ENCODE results near the gene SLC39A9. TPM values are rescaled to one million over a fixed set of nuclear protein-coding genes. Genes with fewer than 3 reads are reported as not detected.
"Not testable (repeated sequence)": the region's sequence is repeated elsewhere in the genome, so short reads cannot be mapped to it uniquely, and the experiment has no call there.

The SLC39A9 gene
- total RNA-seq, 2 experiments from 2014 or later, result 40.7 to 50.5 TPM

- Mint-ChIP-seq H3K4me3 (no peak overlapping the region), H3K27ac (no peak overlapping the region), H3K4me1 (no peaks in the 10 kb centered on the region), H3K9me3 (ENCODE audit: low read depth) (no peaks in the 10 kb centered on the region), H3K36me3 (no peaks in the 10 kb centered on the region), H3K27me3 (peaks cover 32% of the 10 kb centered on the region)
- DNase-seq (no peak), ATAC-seq (no peak)
- CTCF ChIA-PET, result interaction anchor here (1.5 kb wide), 1 partner anchor 10 kb away, joined by 4 read pairs; no protein-coding TSS in a partner anchor
Observed at GRCh38 chr14:69489495-69489894, 91.0 kb downstream of the SLC39A9 start.

GRCh38 chr14:69490219-69490918, 91.9 kb downstream of the SLC39A9 start:
- H3K4me3 Mint-ChIP-seq, result no peak overlapping the region
- H3K4me1 Mint-ChIP-seq, result no peaks in the 10 kb centered on the region
- no peaks in the 10 kb centered on the region for H3K9me3 Mint-ChIP-seq (ENCODE audit: low read depth)
- CTCF ChIA-PET, result no interaction called here
- ATAC-seq (no peak), DNase-seq (no peak)
- H3K27ac Mint-ChIP-seq, result no peak overlapping the region
- H3K36me3 Mint-ChIP-seq, result no peaks in the 10 kb centered on the region
- peaks cover 26% of the 10 kb centered on the region for H3K27me3 Mint-ChIP-seq

DNA sequence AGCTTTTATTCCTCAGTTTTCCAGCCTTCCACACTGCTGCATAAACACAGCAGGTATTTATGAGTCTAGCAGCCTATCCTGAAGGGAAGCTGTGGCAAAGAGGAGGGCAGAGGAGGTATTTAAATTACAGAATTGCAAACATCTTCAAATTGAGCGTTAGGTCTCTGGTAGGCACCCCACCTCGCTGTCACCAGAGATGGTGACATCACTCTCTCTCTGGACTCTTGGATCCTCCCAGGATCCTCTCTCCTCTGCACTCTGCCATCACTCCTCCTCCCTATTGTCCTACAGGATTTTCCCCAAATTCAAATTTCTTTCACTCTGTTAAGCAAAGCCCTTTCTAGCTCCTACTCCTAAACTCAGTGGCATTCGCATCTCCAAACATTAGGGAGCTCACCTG, 92.7 kb downstream of the SLC39A9 start:
- no peak for ATAC-seq
- Mint-ChIP-seq H3K4me1 (no peaks in the 10 kb centered on the region), H3K27ac (no peak overlapping the region), H3K36me3 (no peaks in the 10 kb centered on the region), H3K4me3 (no peak overlapping the region), H3K27me3 (peaks cover 18% of the 10 kb centered on the region), H3K9me3 (ENCODE audit: low read depth) (no peaks in the 10 kb centered on the region)
- DNase-seq, result no peak
- CTCF ChIA-PET, result no interaction called here

- no peak for DNase-seq
- no peak for ATAC-seq
Observed at GRCh38 chr14:69493038-69493437, 94.5 kb downstream of the SLC39A9 start.

GRCh38 chr14:69493791-69494190, 95.3 kb downstream of the SLC39A9 start:
- H3K27me3 Mint-ChIP-seq, result peaks cover 5% of the 10 kb centered on the region
- H3K9me3 Mint-ChIP-seq (ENCODE audit: low read depth), result no peaks in the 10 kb centered on the region
- H3K4me1 Mint-ChIP-seq, result no peaks in the 10 kb centered on the region
- no peak overlapping the region for H3K27ac Mint-ChIP-seq
- ATAC-seq (no peak), DNase-seq (no peak)
- no peaks in the 10 kb centered on the region for H3K36me3 Mint-ChIP-seq
- no peak overlapping the region for H3K4me3 Mint-ChIP-seq
- CTCF ChIA-PET, result no interaction called here

More at GRCh38 chr14:69493038-69493437, 94.5 kb downstream of the SLC39A9 start:
- no peaks in the 10 kb centered on the region for H3K4me1 Mint-ChIP-seq
- peaks cover 6% of the 10 kb centered on the region for H3K27me3 Mint-ChIP-seq
- H3K4me3 Mint-ChIP-seq, result no peak overlapping the region
- H3K9me3 Mint-ChIP-seq (ENCODE audit: low read depth), result no peaks in the 10 kb centered on the region
- H3K27ac Mint-ChIP-seq, result no peak overlapping the region
- H3K36me3 Mint-ChIP-seq, result no peaks in the 10 kb centered on the region
- CTCF ChIA-PET, result interaction anchor here (0.6 kb wide), 1 partner anchor 14 kb away, joined by 5 read pairs; no protein-coding TSS in a partner anchor

DNA sequence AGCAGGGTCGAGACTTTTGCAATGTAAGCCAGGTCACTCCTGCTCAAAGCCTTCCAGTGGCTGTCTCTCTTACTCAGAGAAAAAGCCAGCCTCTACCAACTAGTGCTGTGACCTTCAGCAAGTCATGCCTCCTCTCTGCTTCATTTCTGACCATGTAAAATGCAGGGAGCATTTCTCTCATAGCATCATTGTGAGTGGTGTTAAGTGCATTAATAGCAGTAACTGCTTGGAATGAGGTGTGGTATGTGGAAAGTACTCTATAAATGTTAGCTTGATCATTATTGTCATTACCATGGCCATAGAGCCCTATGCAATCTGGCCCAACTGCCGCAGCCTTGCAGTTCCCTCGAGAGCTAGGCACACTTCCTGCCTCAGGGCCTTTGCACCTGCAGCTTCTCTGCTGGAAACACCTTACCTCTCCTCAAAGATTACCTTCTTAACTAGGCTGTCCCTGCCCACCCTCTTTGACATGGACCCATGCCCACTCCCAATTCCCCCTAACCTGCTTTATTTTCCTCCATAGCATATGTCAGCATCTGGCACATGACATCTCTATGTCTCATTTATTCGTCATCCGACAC, 96.9 kb downstream of the SLC39A9 start:
- no peaks in the 10 kb centered on the region for H3K36me3 Mint-ChIP-seq
- H3K4me3 Mint-ChIP-seq, result no peak overlapping the region
- H3K4me1 Mint-ChIP-seq, result no peaks in the 10 kb centered on the region
- DNase-seq (no peak), ATAC-seq (no peak)
- no peaks in the 10 kb centered on the region for H3K9me3 Mint-ChIP-seq (ENCODE audit: low read depth)
- H3K27ac Mint-ChIP-seq, result no peak overlapping the region
- peaks cover 5% of the 10 kb centered on the region for H3K27me3 Mint-ChIP-seq
- CTCF ChIA-PET, result no interaction called here

GRCh38 chr14:69497866-69498265, 99.4 kb downstream of the SLC39A9 start:
- H3K9me3 Mint-ChIP-seq (ENCODE audit: low read depth); ATAC-seq; H3K4me3 Mint-ChIP-seq; CTCF ChIA-PET; H3K36me3 Mint-ChIP-seq; H3K27ac Mint-ChIP-seq; H3K4me1 Mint-ChIP-seq; DNase-seq: not testable (repeated sequence)
- H3K27me3 Mint-ChIP-seq, result peaks cover 10% of the 10 kb centered on the region

DNA sequence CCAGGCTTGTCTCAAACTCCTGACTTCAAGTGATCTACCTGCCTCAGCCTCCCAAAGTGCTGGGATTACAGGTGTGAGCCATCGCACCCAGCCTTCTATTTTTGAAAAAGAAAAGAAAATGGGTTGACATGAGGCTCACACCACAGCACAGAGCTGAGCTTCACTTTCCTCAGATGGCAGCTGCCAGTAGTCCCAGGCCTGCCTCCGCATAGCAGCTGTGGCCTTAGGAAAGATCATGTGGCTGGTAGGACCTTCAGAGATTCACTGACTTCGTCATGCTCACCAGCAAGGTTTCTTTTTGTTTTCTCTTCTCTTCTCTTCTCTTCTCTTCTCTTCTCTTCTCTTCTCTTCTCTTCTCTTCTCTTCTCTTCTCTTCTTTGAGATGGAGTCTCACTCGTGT, 99.8 kb downstream of the SLC39A9 start:
- not testable (repeated sequence) for H3K27me3 Mint-ChIP-seq; H3K9me3 Mint-ChIP-seq (ENCODE audit: low read depth); H3K27ac Mint-ChIP-seq; ATAC-seq; DNase-seq; H3K36me3 Mint-ChIP-seq; H3K4me3 Mint-ChIP-seq; H3K4me1 Mint-ChIP-seq
- CTCF ChIA-PET, result interaction anchor here (0.9 kb wide), 1 partner anchor 329 kb away, joined by 3 read pairs; no protein-coding TSS in a partner anchor

GRCh38 chr14:69499436-69499835, 100.9 kb downstream of the SLC39A9 start:
- H3K27me3 Mint-ChIP-seq, result peaks cover 6% of the 10 kb centered on the region
- no peaks in the 10 kb centered on the region for H3K4me1 Mint-ChIP-seq
- no peaks in the 10 kb centered on the region for H3K36me3 Mint-ChIP-seq
- ATAC-seq (no peak), DNase-seq (no peak)
- no peaks in the 10 kb centered on the region for H3K9me3 Mint-ChIP-seq (ENCODE audit: low read depth)
- CTCF ChIA-PET, result interaction anchor here (1.1 kb wide), 1 partner anchor 270 kb away, joined by 3 read pairs; no protein-coding TSS in a partner anchor
- no peak overlapping the region for H3K4me3 Mint-ChIP-seq
- no peak overlapping the region for H3K27ac Mint-ChIP-seq

DNA sequence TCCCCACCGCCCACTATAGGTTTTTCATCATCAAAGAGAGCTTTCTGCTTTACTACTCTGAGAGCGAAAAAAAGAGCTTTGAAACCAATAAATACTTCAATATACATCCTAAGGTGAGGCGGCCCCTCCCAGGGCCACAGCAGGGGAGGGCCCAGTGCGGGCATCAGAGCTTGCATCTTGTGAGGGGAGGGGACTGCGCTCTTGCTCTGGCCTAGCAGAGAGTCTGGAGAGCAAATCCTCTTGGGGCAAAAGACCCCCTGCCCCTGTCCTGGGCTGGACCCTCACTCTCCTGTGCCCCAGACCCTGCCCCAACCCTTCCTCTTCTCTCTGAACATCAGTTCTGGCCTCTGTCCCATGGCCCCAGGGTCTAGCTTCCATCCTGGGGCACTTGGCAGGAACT, 101.6 kb downstream of the SLC39A9 start:
- no peaks in the 10 kb centered on the region for H3K4me1 Mint-ChIP-seq
- no peaks in the 10 kb centered on the region for H3K36me3 Mint-ChIP-seq
- CTCF ChIA-PET, result interaction anchor here (1.1 kb wide), 1 partner anchor 270 kb away, joined by 3 read pairs; no protein-coding TSS in a partner anchor
- ATAC-seq, result no peak
- no peaks in the 10 kb centered on the region for H3K9me3 Mint-ChIP-seq (ENCODE audit: low read depth)
- peaks cover 6% of the 10 kb centered on the region for H3K27me3 Mint-ChIP-seq
- DNase-seq, result no peak
- no peak overlapping the region for H3K4me3 Mint-ChIP-seq
- H3K27ac Mint-ChIP-seq, result no peak overlapping the region

- ATAC-seq (no peak), DNase-seq (no peak)
- Mint-ChIP-seq H3K36me3 (no peaks in the 10 kb centered on the region), H3K4me3 (no peak overlapping the region), H3K4me1 (no peaks in the 10 kb centered on the region), H3K27me3 (peaks cover 6% of the 10 kb centered on the region), H3K27ac (no peak overlapping the region), H3K9me3 (ENCODE audit: low read depth) (no peaks in the 10 kb centered on the region)
- CTCF ChIA-PET, result interaction anchor here (1.1 kb wide), 1 partner anchor 271 kb away, joined by 3 read pairs; no protein-coding TSS in a partner anchor
Observed at GRCh38 chr14:69500736-69501135, 102.2 kb downstream of the SLC39A9 start.

DNA sequence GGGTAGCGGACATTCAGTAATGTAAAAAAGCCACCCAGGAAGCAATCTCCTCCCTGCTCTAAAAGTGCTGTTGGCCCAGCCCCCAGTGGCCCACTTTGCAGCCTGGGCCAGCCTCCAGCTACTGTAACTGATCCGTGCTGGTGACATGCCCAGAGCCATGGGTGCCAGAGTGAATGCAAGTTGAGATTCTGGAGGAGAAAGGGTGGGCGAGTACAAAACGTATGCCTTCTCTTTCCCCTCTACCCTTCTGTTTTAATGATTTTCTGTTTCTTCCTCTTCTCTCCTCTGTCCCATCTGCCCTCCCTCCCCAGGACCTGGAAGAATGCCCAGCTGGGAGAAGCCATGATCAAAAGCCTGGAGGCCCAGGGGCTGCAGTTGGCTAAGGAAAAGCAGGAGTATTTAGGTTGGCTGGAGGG, 102.9 kb downstream of the SLC39A9 start:
- Mint-ChIP-seq H3K27me3 (peaks cover 6% of the 10 kb centered on the region), H3K27ac (no peak overlapping the region), H3K36me3 (no peaks in the 10 kb centered on the region), H3K4me3 (no peak overlapping the region), H3K4me1 (no peaks in the 10 kb centered on the region), H3K9me3 (ENCODE audit: low read depth) (no peaks in the 10 kb centered on the region)
- DNase-seq (no peak), ATAC-seq (no peak)
- CTCF ChIA-PET, result no interaction called here

DNA sequence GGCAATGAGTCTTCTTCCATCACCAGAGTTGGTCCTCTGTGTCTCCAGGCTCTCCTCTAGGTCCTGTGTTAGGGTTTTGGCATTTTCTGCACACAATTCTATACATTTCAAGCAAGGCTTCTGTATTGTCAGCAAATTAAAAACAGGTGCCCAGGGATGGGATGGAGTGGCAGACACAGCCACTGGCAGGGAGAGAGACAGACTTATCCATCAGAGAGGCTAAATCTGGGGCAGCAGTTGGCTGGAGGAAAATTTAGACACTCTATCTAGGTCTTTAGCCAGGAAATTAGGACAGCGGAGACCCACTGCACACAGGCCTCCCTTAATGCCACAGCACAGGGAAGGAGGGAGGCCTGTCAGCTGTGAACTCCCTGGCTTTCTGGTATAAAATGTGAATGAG, 106.3 kb downstream of the SLC39A9 start:
- H3K27ac Mint-ChIP-seq, result no peak overlapping the region
- ATAC-seq (no peak), DNase-seq (no peak)
- H3K36me3 Mint-ChIP-seq, result no peaks in the 10 kb centered on the region
- CTCF ChIA-PET, result interaction anchor here (1.0 to 2.6 kb wide), 3 partner anchors 13 to 69 kb away, joined by 4 to 6 read pairs (median 6); no protein-coding TSS in a partner anchor
- H3K27me3 Mint-ChIP-seq, result peaks cover 16% of the 10 kb centered on the region
- no peaks in the 10 kb centered on the region for H3K9me3 Mint-ChIP-seq (ENCODE audit: low read depth)
- no peaks in the 10 kb centered on the region for H3K4me1 Mint-ChIP-seq
- H3K4me3 Mint-ChIP-seq, result no peak overlapping the region
